GM19240 (cell line): Measurements from ENCODE around the gene GNG14.
"Not testable (repeated sequence)": the region's sequence is repeated elsewhere in the genome, so short reads cannot be mapped to it uniquely, and the experiment has no call there.

ENCODE experiments used
- DNase-seq: peaks from one replicate; pipeline ENCODE4 v3.0.0; 2011; ENCODE audit warnings: low spot score; ENCODE audit not compliant: insufficient read length

GNG14 gene

GRCh38 chr19:12687496-12688196, at the start of gene GNG14:
Gene GNG14 (plus strand): TSS chr19:12687998. CDS start chr19:12688049, 51 bp downstream.
- no peak for DNase-seq

- no peak for DNase-seq
These were observed 49.1 kb upstream of the GNG14 start for GRCh38 chr19:12638611-12639182.

GRCh38 chr19:12639901-12640613, 47.7 kb upstream of the GNG14 start:
- peak; percentile 69 for DNase-seq

GRCh38 chr19:12641456-12641855, 46.3 kb upstream of the GNG14 start:
- no peak for DNase-seq

GRCh38 chr19:12642506-12642905, 45.3 kb upstream of the GNG14 start:
- DNase-seq: no peak

- DNase-seq: not testable (repeated sequence)
These were observed 44.1 kb upstream of the GNG14 start for GRCh38 chr19:12643716-12644115.

- no peak for DNase-seq
These were observed 41.2 kb upstream of the GNG14 start for GRCh38 chr19:12646551-12646950.

GRCh38 chr19:12647047-12647446, 40.8 kb upstream of the GNG14 start:
- no peak for DNase-seq

GRCh38 chr19:12647490-12648071, 40.2 kb upstream of the GNG14 start:
- no peak for DNase-seq

- no peak for DNase-seq
These were observed 39.7 kb upstream of the GNG14 start for GRCh38 chr19:12648088-12648487.

- no peak for DNase-seq
These were observed 37.9 kb upstream of the GNG14 start for GRCh38 chr19:12649941-12650340.

- DNase-seq: no peak
These were observed 35.6 kb upstream of the GNG14 start for GRCh38 chr19:12652219-12652618.

GRCh38 chr19:12655546-12655945, 32.3 kb upstream of the GNG14 start:
- no peak for DNase-seq

- DNase-seq: no peak
These were observed 30.8 kb upstream of the GNG14 start for GRCh38 chr19:12656899-12657571.

GRCh38 chr19:12657966-12658365, 29.8 kb upstream of the GNG14 start:
- DNase-seq: no peak

- DNase-seq: no peak
These were observed 26.8 kb upstream of the GNG14 start for GRCh38 chr19:12660980-12661379.

GRCh38 chr19:12664406-12665280, 23.2 kb upstream of the GNG14 start:
- no peak for DNase-seq

- no peak for DNase-seq
These were observed 22.6 kb upstream of the GNG14 start for GRCh38 chr19:12665281-12665573.

GRCh38 chr19:12665671-12666264, 22.0 kb upstream of the GNG14 start:
- no peak for DNase-seq

- DNase-seq: peak; percentile 80
These were observed 21.3 kb upstream of the GNG14 start, which contains the start of the genes MAN2B1 and WDR83 for GRCh38 chr19:12666265-12667048. Gene MAN2B1 (minus strand): TSS chr19:12666742. CDS start chr19:12666701, 41 bp downstream. Gene WDR83 (plus strand): TSS chr19:12666807. CDS start chr19:12669791, 2,984 bp downstream.
